Panc1 (cell line): ENCODE measurements around the gene RBM22. TPM values are rescaled to one million over a fixed set of nuclear protein-coding genes. Genes with fewer than 3 reads are reported as not detected.

ENCODE experiments used
- ATAC-seq: fragments of 200-7000 bp; cut with Tn5 transposase; 2 replicates; pipeline ENCODE4 v1.9.1; 2020; ENCODE audit warnings: mild to moderate bottlenecking, moderate library complexity
- BruUV-seq: library from RNA; stranded (reverse); fragments of 400-500 nt; replicated peaks from 2 replicates; lab custom pipeline; 2021; lab: Mats Ljungman, UMichigan
- CTCF ChIA-PET: fragments of 300-600 bp; sonication (Branson Sonifier 250); formaldehyde crosslinking; loops from one replicate; lab custom pipeline; 2022; ENCODE audit warnings: antibody characterized with exemption; lab: Charles Lee
- POLR2A ChIA-PET: fragments of 300-600 bp; sonication (Branson Sonifier 250); formaldehyde crosslinking; loops from one replicate; lab custom pipeline; 2022; ENCODE audit warnings: antibody characterized with exemption; lab: Charles Lee
- DNase-seq: peaks from one replicate; pipeline ENCODE4 v3.0.0-alpha.2; 2010; ENCODE audit warnings: low read depth, low spot score
- H3K27ac ChIP-seq: 2 replicates; pipeline ENCODE4 v1.5.1; 2011; ENCODE audit warnings: mild to moderate bottlenecking, low read length, inconsistent platforms
- H3K27me3 ChIP-seq: fragments of 200-500 bp; sonication (Bioruptor generic); 2 replicates; pipeline ENCODE4 v1.6.0; 2014; ENCODE audit warnings: low read length, inconsistent platforms; ENCODE audit not compliant: control insufficient read depth, insufficient read depth
- H3K36me3 ChIP-seq: fragments of 200-500 bp; sonication (Bioruptor generic); 2 replicates; pipeline ENCODE4 v1.5.1; 2014; ENCODE audit warnings: inconsistent platforms, mild to moderate bottlenecking, low read length, moderate library complexity; ENCODE audit not compliant: control insufficient read depth, insufficient read depth
- H3K4me1 ChIP-seq: 2 replicates; pipeline ENCODE4 v1.5.1; 2011; ENCODE audit warnings: inconsistent platforms, mild to moderate bottlenecking, low read length, moderate library complexity; ENCODE audit not compliant: control insufficient read depth, insufficient read depth
- H3K4me3 ChIP-seq, 2 experiments: 2 replicates each; pipeline ENCODE4 v1.5.1; 2011 to 2012; ENCODE audit warnings: low read depth in 2 of 2, low read length in 2 of 2, mild to moderate bottlenecking in 2 of 2, inconsistent platforms in 1 of 2, moderate library complexity in 1 of 2
- H3K9me3 ChIP-seq: fragments of 200-500 bp; sonication (Bioruptor generic); 2 replicates; pipeline ENCODE4 v1.5.1; 2014; ENCODE audit warnings: low read depth, mild to moderate bottlenecking, inconsistent platforms, low read length, moderate library complexity; ENCODE audit not compliant: control insufficient read depth, insufficient read depth
- CTCF ChIP-seq: fragments of 450-650 bp; IDR thresholded peaks from 2 replicates; pipeline ENCODE4 v1.5.1; 2017; ENCODE audit warnings: mild to moderate bottlenecking
- POLR2AphosphoS5 ChIP-seq: IDR thresholded peaks from 2 replicates; pipeline ENCODE4 v1.6.1; 2012; ENCODE audit warnings: mild to moderate bottlenecking, low read depth, low read length, moderate library complexity
- SIN3A ChIP-seq: IDR thresholded peaks from 2 replicates; pipeline ENCODE4 v1.6.1; 2012; ENCODE audit warnings: low read depth, mild to moderate bottlenecking, low read length, moderate library complexity, borderline replicate concordance; ENCODE audit not compliant: insufficient read depth
- TCF7L2 ChIP-seq: IDR thresholded peaks from 2 replicates; pipeline ENCODE4 v1.6.1; 2011; ENCODE audit warnings: mild to moderate bottlenecking, low read depth, low read length, inconsistent platforms
- in situ Hi-C: cut with HindIII; loops from 2 replicates; pipeline ENCODE4 v1.10.0; 2016; ENCODE audit warnings: low sequenced_read_pairs, low pct_unique_long_range_greater_than_20kb
- intact Hi-C: fragments of 100-400 bp; cut with micrococcal nuclease; formaldehyde crosslinking; loops from one replicate; pipeline ENCODE4 v1.10.0; 2022; ENCODE audit not compliant: unreplicated experiment
- total RNA-seq: library from RNA; stranded (reverse); gene quantifications from one replicate; pipeline ENCODE4 v1.2.1, GENCODE V29; 2021; ENCODE audit not compliant: unreplicated experiment
- TF ChIP-seq, protein P1 (sequence below), 2 experiments: IDR thresholded peaks; 2 replicates each; pipeline ENCODE4 v1.6.1; 2011 to 2012; ENCODE audit warnings: low read depth in 2 of 2, control low read depth in 1 of 2, low read length in 1 of 2, mild to moderate bottlenecking in 1 of 2, moderate library complexity in 1 of 2; ENCODE audit not compliant: insufficient read depth in 1 of 2

The RBM22 gene
- total RNA-seq, 1 experiment from 2014 or later: 54.3 TPM

DNA sequence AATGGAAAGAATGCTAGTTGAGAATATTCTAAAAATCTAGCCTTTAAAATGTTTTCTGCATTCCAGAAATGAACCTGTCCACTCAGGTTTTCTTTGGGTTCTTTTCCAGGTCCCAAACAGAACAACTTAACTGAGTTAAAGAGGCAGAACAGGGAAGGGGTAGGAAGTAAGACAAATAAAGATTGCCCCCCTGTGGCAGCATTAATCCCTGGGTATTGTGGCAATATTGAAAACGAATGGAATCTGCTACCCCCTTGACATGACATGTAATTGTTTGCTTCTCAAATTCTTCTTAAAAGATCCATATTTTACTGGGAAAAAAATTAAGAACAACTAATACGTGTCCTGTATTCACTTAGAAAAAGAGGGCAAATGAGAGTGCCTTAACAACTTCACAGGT is 9.3 kb upstream of the RBM22 start:
- Histone ChIP-seq H3K27ac (no peak overlapping the region), H3K36me3 (peaks cover 17% of the 10 kb centered on the region), H3K27me3 (no peaks in the 10 kb centered on the region), H3K9me3 (no peaks in the 10 kb centered on the region), H3K4me1 (no peaks in the 10 kb centered on the region), H3K4me3 (no peak overlapping the region)
- ChIA-PET CTCF (no interaction called here), POLR2A (no interaction called here)
- ATAC-seq: no peak
- no peak for DNase-seq
- intact Hi-C loops (no loop called here), in situ Hi-C loops (no loop called here)
- TF ChIP-seq POLR2AphosphoS5 (no peak), CTCF (no peak; the same call in 1 of the 2 replicates), TCF7L2 (no peak), SIN3A (no peak)
- TF ChIP-seq, protein P1, sequence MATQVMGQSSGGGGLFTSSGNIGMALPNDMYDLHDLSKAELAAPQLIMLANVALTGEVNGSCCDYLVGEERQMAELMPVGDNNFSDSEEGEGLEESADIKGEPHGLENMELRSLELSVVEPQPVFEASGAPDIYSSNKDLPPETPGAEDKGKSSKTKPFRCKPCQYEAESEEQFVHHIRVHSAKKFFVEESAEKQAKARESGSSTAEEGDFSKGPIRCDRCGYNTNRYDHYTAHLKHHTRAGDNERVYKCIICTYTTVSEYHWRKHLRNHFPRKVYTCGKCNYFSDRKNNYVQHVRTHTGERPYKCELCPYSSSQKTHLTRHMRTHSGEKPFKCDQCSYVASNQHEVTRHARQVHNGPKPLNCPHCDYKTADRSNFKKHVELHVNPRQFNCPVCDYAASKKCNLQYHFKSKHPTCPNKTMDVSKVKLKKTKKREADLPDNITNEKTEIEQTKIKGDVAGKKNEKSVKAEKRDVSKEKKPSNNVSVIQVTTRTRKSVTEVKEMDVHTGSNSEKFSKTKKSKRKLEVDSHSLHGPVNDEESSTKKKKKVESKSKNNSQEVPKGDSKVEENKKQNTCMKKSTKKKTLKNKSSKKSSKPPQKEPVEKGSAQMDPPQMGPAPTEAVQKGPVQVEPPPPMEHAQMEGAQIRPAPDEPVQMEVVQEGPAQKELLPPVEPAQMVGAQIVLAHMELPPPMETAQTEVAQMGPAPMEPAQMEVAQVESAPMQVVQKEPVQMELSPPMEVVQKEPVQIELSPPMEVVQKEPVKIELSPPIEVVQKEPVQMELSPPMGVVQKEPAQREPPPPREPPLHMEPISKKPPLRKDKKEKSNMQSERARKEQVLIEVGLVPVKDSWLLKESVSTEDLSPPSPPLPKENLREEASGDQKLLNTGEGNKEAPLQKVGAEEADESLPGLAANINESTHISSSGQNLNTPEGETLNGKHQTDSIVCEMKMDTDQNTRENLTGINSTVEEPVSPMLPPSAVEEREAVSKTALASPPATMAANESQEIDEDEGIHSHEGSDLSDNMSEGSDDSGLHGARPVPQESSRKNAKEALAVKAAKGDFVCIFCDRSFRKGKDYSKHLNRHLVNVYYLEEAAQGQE (IDR thresholded peaks at IDR 0.05; ENCODE audit: insufficient read depth in 1 of 2, low read depth in 2 of 2, low read length in 1 of 2): no peak
- BruUV-seq: no TSS peak

DNA sequence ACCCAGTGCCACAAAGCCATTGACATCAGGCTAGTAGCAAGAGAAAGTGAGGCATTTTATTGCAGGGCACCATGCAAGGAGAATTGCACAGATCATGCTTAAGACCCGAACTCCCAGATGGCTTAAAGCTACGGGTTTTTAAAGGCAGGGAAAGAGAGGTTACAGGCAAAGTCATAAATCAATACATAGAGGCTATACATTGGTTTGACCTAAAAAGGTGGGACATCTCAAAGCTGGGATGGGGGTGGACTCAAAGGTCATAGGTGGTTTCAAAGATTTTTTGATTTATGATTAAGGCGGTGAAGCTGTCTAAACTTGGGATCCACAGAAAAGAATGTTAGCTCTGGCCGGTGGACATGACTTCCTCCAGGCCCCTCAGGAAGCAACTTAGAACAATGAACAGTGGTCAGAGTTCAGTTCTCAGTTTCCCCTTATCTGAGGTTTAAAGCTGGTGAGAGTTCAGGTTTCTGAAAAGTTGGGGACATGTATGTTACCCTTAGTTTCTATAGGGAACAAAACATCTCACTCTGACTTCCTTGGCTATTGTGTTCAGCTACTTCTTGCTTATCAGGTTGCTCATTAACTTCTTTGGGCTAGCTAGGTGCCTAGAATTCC is 6.0 kb upstream of the RBM22 start:
- H3K4me1 ChIP-seq: peaks cover under 1% of the 10 kb centered on the region; the same call in 1 of the 2 replicates
- ChIA-PET POLR2A (no interaction called here), CTCF (interaction anchor here (0.6 kb wide), 1 partner anchor 50 kb away, joined by 7 read pairs; no protein-coding TSS in a partner anchor)
- no peak for DNase-seq
- H3K36me3 ChIP-seq: peaks cover 6% of the 10 kb centered on the region
- intact Hi-C loops: no loop called here
- no TSS peak for BruUV-seq
- TF ChIP-seq TCF7L2: no peak
- TF ChIP-seq, protein P1 (IDR thresholded peaks at IDR 0.05; ENCODE audit: insufficient read depth in 1 of 2, low read depth in 2 of 2, low read length in 1 of 2): no peak
- no peak for TF ChIP-seq CTCF
- no peak for TF ChIP-seq SIN3A
- TF ChIP-seq POLR2AphosphoS5: no peak
- in situ Hi-C loops: no loop called here
- H3K27me3 ChIP-seq: no peaks in the 10 kb centered on the region
- H3K9me3 ChIP-seq: no peaks in the 10 kb centered on the region
- H3K4me3 ChIP-seq: no peak overlapping the region
- H3K27ac ChIP-seq: no peak overlapping the region
- ATAC-seq: no peak
